GM18508 (cell line): ENCODE data around the gene TEX13D.

Experiments
- ATAC-seq: cut with Tn5 transposase; IDR thresholded peaks from one replicate; pipeline ENCODE4 v1.9.1; 2021; ENCODE audit warnings: moderate number of reproducible peaks; ENCODE audit not compliant: insufficient read depth, unreplicated experiment

The TEX13D gene

GRCh38 chrX:124347242-124347641 lies 14.8 kb downstream of the TEX13D start:
- no peak for ATAC-seq

- no peak for ATAC-seq
Measured at GRCh38 chrX:124348182-124348581, 15.7 kb downstream of the TEX13D start.

GRCh38 chrX:124348885-124349453 lies 16.5 kb downstream of the TEX13D start:
- no peak for ATAC-seq

GRCh38 chrX:124354648-124355047 lies 22.2 kb downstream of the TEX13D start:
- ATAC-seq = no peak

GRCh38 chrX:124358800-124359383 lies 26.4 kb downstream of the TEX13D start:
- no peak for ATAC-seq

GRCh38 chrX:124362072-124362471 lies 29.6 kb downstream of the TEX13D start:
- ATAC-seq = no peak

- no peak for ATAC-seq
Measured at GRCh38 chrX:124362761-124363160, 30.3 kb downstream of the TEX13D start.

- ATAC-seq = no peak
Measured at GRCh38 chrX:124369722-124370121, 37.3 kb downstream of the TEX13D start.

- no peak for ATAC-seq
Measured at GRCh38 chrX:124373348-124373747, 40.9 kb downstream of the TEX13D start.

GRCh38 chrX:124378643-124379042 lies 46.2 kb downstream of the TEX13D start:
- ATAC-seq = no peak

- ATAC-seq = no peak
Measured at GRCh38 chrX:124383354-124383753, 50.9 kb downstream of the TEX13D start.

GRCh38 chrX:124386401-124386800 lies 53.9 kb downstream of the TEX13D start:
- ATAC-seq = no peak
